Measurements from ENCODE around the gene BRF1.
A peak's percentile ranks its signal among the peaks of the same experiment; 100 is the strongest.

DNA sequence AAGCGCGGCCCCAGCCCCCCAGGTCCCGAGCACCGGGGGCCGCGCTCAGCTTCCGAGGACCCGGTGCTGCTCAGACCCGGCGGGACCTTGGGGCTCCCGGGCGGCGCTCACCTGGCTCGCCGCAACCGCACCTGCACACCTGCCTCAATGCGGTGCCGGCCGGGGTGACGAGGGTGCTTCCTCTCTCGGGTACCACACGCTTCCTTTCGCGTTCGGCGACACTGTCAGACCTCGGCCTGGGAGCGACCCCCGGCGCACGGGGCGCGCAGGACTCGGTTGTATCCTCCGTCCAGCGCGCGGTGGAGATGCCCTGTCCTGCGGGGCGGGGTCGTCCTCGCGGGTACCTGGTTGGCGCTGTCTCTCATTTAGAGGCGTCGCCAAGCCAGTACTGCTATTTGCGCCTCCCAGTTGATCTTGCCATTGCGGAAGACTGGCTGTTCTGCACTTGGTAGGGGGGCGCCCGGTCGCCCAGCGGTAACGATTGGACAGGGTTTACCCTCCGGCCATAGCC lies 14.5 kb upstream of the BRF1 start:
- TF ChIP-seq POLR2AphosphoS5 (IDR thresholded peaks at IDR 0.05; ENCODE audit: insufficient read depth in 1 of 2, low read depth in 1 of 2) = peak in 1 of 2 donors; percentile 22
- no peak for TF ChIP-seq CTCF (IDR thresholded peaks at IDR 0.05)
- no peak for TF ChIP-seq POLR2A (IDR thresholded peaks at IDR 0.05)
